Hematopoietic multipotent progenitor cell treated with erythropoietin and hydrocortisone succinate and interleukin-3 and kit ligand, for 6 days (in vitro differentiated cells): ENCODE measurements around the gene CREB3L4.

Source experiments
- DNase-seq: peaks from one replicate; pipeline ENCODE4 v3.0.0-alpha.2; 2015

Gene CREB3L4

GRCh38 chr1:153937331-153937730 lies 30.4 kb upstream of the CREB3L4 start:
- no peak for DNase-seq

- DNase-seq, result no peak
Measured at GRCh38 chr1:153938996-153939395, 28.7 kb upstream of the CREB3L4 start.

- DNase-seq, result no peak
Measured at GRCh38 chr1:153939476-153939875, 28.2 kb upstream of the CREB3L4 start.

GRCh38 chr1:153940756-153941155 lies 26.9 kb upstream of the CREB3L4 start:
- DNase-seq, result no peak

GRCh38 chr1:153941826-153942725 lies 25.6 kb upstream of the CREB3L4 start:
- no peak for DNase-seq

GRCh38 chr1:153942766-153943549 lies 24.7 kb upstream of the CREB3L4 start:
- no peak for DNase-seq

- peak; percentile 38 for DNase-seq
Measured at GRCh38 chr1:153944005-153944826, 23.5 kb upstream of the CREB3L4 start.

GRCh38 chr1:153944827-153945117 lies 22.9 kb upstream of the CREB3L4 start:
- no peak for DNase-seq

- peak; percentile 86 for DNase-seq
Measured at GRCh38 chr1:153945131-153945794, 22.4 kb upstream of the CREB3L4 start.

GRCh38 chr1:153945795-153946621 lies 21.7 kb upstream of the CREB3L4 start:
- peak; percentile 82 for DNase-seq

- DNase-seq, result peak; percentile 91
Measured at GRCh38 chr1:153946622-153947241, 21.0 kb upstream of the CREB3L4 start, which contains the start of gene DENND4B. DENND4B (minus strand) TSS chr1:153946718; CDS start chr1:153944374, 2,344 bp downstream.

GRCh38 chr1:153951183-153951582 lies 16.5 kb upstream of the CREB3L4 start:
- DNase-seq, result no peak

- no peak for DNase-seq
Measured at GRCh38 chr1:153951801-153952200, 15.9 kb upstream of the CREB3L4 start.

- DNase-seq, result no peak
Measured at GRCh38 chr1:153953859-153954365, 13.8 kb upstream of the CREB3L4 start.

GRCh38 chr1:153954826-153955225 lies 12.9 kb upstream of the CREB3L4 start:
- DNase-seq, result no peak

GRCh38 chr1:153956997-153957715 lies 10.5 kb upstream of the CREB3L4 start:
- no peak for DNase-seq

- no peak for DNase-seq
Measured at GRCh38 chr1:153957744-153958110, 10.0 kb upstream of the CREB3L4 start.

- DNase-seq, result peak; percentile 100
Measured at GRCh38 chr1:153958111-153958960, 9.4 kb upstream of the CREB3L4 start, which contains the start of gene CRTC2. CRTC2 (minus strand) TSS chr1:153958612; CDS start chr1:153958497, 115 bp downstream.

- DNase-seq, result no peak
Measured at GRCh38 chr1:153958961-153959260, 8.8 kb upstream of the CREB3L4 start.
